Activated T-helper 2 cell treated with anti-CD3 and anti-CD28 coated beads, Interferon-gamma antibody, Interleukin-2, Interleukin-4, amounts not matched to agents 10 μg/mL and 5 μg/mL and 100 μg/mL, durations not matched to agents 14 hours and 24 hours and 36 hours (primary cell): Measurements from ENCODE around the gene MEMO1. TPM values are rescaled to one million over a fixed set of nuclear protein-coding genes. Genes with fewer than 3 reads are reported as not detected.

Experiments used
- DNase-seq: peaks from one replicate; pipeline ENCODE4 v3.0.0; 2021; ENCODE audit warnings: low spot score
- H3K27ac Mint-ChIP-seq: one replicate; pipeline ENCODE4 v1.8.0; 2021; ENCODE audit warnings: mixed read lengths
- H3K27me3 Mint-ChIP-seq: one replicate; pipeline ENCODE4 v1.8.0; 2021; ENCODE audit warnings: low read depth, mixed read lengths
- H3K36me3 Mint-ChIP-seq: one replicate; pipeline ENCODE4 v1.8.0; 2021; ENCODE audit warnings: low read depth, mixed read lengths
- H3K4me1 Mint-ChIP-seq: one replicate; pipeline ENCODE4 v1.8.0; 2021; ENCODE audit warnings: low read depth, mixed read lengths
- H3K4me3 Mint-ChIP-seq: one replicate; pipeline ENCODE4 v1.8.0; 2021; ENCODE audit warnings: low read depth, mild to moderate bottlenecking, moderate library complexity, mixed read lengths
- H3K9me3 Mint-ChIP-seq: one replicate; pipeline ENCODE4 v1.8.0; 2021; ENCODE audit warnings: mixed read lengths
- intact Hi-C: fragments of 100-400 bp; cut with micrococcal nuclease; formaldehyde crosslinking; loops from one replicate; pipeline ENCODE4 v1.15.1; 2023
- total RNA-seq: library from RNA; stranded (reverse); gene quantifications from 2 replicates; pipeline ENCODE4 v1.2.3, GENCODE V29; 2022

MEMO1 gene
- total RNA-seq, 1 donor from 2014 or later, result 63.7 TPM

DNA sequence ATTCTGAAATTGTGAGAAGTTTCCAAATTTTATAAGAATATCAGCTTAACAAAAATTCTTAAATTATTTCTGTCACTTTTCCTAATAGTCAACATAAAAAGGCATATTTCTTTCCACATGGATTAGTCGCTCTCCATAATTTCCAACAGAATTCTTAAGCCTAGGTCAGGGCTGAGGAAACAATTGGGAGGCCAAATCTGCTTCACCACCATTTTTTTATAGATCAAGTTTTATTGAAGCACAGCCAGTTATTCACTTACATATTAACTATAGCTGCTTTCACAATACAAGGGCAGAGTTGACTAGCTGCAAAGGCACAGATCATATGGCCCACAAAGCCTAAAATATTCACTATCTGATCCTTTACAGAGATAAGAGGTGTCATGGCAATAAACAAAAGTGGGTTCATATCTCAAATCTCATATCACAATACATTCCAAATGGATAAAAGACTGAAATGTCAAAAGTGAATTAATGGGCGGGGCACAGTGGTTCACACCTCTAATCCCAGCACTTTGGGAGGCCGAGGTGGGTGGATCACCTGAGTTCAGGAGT is 18.7 kb downstream of the MEMO1 start:
- peaks cover 19% of the 10 kb centered on the region for H3K36me3 Mint-ChIP-seq
- H3K4me3 Mint-ChIP-seq, result no peak overlapping the region
- H3K27ac Mint-ChIP-seq, result no peak overlapping the region
- H3K27me3 Mint-ChIP-seq, result no peaks in the 10 kb centered on the region
- DNase-seq, result no peak
- peaks cover 33% of the 10 kb centered on the region for H3K4me1 Mint-ChIP-seq
- intact Hi-C loops, result no loop called here
- no peaks in the 10 kb centered on the region for H3K9me3 Mint-ChIP-seq

DNA sequence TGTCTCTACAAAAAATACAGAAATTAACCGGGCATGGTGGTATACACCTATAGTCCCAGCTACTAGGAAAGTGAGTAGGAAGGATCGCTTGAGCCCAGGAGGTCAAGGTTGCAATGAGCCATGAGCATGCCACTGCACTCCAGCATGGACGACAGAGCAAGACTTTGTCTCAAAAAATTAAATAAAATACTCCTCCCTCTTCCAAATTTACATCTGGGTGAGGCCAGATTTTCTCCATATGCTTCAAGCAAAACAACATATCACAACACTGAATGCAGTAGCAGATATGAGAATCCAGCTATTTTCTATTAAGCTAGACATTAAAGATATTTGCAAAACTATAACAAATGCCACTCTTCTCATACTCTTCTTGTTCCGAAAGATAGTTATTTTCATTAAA is 20.9 kb downstream of the MEMO1 start:
- H3K36me3 Mint-ChIP-seq, result peaks cover 14% of the 10 kb centered on the region

DNA sequence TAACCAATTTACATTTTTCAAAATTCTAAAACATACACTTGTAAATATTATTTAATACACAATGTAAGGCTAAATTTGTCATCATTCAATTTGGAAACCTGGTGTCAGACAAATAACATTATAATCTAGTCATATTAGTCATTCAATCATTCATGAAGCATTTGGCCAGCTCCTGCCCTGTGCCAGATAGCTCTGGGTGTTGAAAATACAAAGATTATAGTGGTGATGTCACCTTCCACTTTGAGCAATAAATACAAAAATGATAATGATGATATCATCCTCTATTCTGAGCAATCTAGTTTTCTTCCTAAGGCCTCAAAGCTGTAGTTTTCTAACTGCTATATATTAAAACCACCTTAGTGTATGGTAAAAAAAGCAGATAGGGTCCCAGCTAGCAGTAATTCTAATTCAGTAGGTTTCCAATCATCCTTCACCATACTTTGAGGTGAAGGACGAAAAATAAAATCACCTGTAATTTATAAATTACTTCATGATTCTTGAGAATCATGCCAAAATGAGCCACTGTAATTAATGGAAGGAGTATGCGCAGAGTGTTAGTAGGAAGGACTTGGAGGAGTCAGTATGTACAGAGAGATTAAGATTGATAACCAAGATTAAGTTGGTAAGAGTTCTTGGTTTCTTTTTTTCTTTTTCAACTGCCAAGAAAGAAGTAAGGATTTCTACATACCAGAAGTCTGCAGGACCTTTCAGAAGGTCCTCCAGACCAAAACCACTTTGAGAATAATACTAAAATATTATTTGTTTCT is 23.2 kb downstream of the MEMO1 start:
- intact Hi-C loops, result no loop called here
- Mint-ChIP-seq H3K36me3 (peaks cover 20% of the 10 kb centered on the region), H3K4me1 (peaks cover 22% of the 10 kb centered on the region), H3K9me3 (no peaks in the 10 kb centered on the region), H3K27ac (no peak overlapping the region), H3K4me3 (no peak overlapping the region), H3K27me3 (no peaks in the 10 kb centered on the region)
- no peak for DNase-seq

More for the DNA sequence above, 20.9 kb downstream of the MEMO1 start:
- Mint-ChIP-seq H3K4me3 (no peak overlapping the region), H3K9me3 (no peaks in the 10 kb centered on the region), H3K27ac (no peak overlapping the region), H3K27me3 (no peaks in the 10 kb centered on the region), H3K4me1 (peaks cover 27% of the 10 kb centered on the region)
- no peak for DNase-seq
- intact Hi-C loops, result no loop called here

DNA sequence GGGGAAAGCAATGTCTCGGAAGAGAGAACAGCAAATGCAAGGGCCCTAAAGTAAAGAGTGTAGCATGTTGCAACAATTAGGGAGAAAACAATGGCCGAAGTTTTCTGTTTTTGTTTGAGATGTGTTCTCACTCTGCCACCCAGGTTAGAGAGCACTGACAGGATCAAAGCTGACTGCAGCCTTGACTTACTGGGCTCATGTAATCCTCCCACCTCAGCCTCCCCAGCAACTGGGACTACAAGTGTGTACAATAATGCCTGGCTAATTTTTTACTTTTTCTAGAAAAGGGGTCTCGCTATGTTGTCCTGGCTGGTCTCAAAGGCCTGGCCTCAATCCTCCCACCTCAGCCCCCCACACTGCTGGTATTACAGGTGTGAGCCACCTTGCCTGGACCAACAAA is 23.9 kb downstream of the MEMO1 start:
- H3K4me1 Mint-ChIP-seq, result peaks cover 19% of the 10 kb centered on the region

DNA sequence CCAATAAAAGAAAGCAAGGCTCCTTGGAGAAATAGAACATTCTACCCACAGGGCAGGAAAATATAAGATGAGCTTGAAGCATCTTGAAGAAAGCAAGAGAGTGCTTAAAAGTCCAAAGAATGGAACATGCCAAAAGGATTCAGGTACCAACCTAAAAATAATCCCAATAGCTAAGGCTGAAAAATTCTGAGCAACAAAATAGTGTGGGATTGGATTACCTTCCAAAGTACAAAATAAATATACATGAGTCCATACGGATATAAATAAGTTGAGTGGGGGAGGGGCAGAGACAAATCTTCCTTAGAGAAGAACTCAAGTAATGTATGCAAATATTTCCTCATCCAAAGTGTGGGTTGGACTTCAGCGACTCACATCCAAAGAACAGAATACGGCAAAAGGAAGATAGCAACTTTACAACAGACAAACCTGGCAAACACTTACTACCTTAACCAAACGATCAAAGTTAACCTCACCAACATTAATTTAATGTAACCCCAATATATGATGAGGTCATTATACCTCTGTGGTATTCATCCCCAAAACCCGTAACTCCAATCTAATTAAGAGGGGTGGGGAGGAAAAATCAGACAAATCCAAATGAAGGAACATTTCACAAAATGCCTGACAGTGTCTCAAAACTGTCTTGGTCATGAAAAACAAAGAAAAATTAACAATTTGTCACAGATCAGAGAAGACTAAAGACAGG is 26.9 kb downstream of the MEMO1 start:
- Mint-ChIP-seq H3K36me3 (peaks cover 14% of the 10 kb centered on the region), H3K27ac (no peak overlapping the region), H3K9me3 (peaks cover 2% of the 10 kb centered on the region), H3K4me1 (peaks cover 26% of the 10 kb centered on the region), H3K4me3 (no peak overlapping the region), H3K27me3 (no peaks in the 10 kb centered on the region)
- intact Hi-C loops, result no loop called here
- no peak for DNase-seq

More for the DNA sequence above, 23.9 kb downstream of the MEMO1 start:
- Mint-ChIP-seq H3K9me3 (no peaks in the 10 kb centered on the region), H3K4me3 (no peak overlapping the region), H3K27ac (peak overlapping the region; percentile 4), H3K27me3 (no peaks in the 10 kb centered on the region), H3K36me3 (peaks cover 17% of the 10 kb centered on the region)
- intact Hi-C loops, result no loop called here
- DNase-seq, result no peak

DNA sequence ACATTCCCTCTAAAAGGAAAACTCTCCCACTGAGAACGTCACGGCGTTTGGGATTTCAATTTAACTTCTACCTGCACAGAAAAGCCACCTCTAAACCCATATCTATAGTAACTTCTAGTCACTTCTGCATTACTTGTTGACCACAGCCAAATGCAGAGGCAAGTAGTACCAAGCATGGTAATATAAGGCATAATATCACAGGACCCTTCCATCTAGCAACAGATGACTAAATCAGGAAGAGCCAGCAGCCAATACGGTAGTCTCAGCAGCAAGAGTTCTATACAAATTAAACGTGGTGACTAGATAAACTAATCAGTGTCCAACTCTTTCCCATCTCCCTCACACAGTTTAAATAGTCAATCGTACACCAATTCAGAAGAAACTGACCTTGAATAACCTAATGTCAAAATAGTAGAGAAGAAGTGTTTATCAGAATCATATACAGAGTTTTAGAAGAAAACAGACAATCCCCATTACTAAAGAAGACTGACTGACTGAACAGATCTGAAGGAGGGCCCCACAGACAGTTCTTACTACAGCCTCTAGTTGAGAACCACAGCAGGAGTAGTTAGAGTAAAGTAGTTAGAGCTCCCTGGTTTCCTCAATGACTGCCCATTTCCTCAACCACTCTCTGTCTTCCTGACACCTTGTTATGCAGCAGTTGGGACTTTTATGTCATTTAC is 30.0 kb downstream of the MEMO1 start:
- Mint-ChIP-seq H3K27me3 (no peaks in the 10 kb centered on the region), H3K9me3 (peaks cover 4% of the 10 kb centered on the region), H3K4me3 (no peak overlapping the region), H3K27ac (peak overlapping the region; percentile 52), H3K4me1 (peaks cover 20% of the 10 kb centered on the region), H3K36me3 (peaks cover 19% of the 10 kb centered on the region)
- DNase-seq, result no peak
- intact Hi-C loops, result no loop called here

DNA sequence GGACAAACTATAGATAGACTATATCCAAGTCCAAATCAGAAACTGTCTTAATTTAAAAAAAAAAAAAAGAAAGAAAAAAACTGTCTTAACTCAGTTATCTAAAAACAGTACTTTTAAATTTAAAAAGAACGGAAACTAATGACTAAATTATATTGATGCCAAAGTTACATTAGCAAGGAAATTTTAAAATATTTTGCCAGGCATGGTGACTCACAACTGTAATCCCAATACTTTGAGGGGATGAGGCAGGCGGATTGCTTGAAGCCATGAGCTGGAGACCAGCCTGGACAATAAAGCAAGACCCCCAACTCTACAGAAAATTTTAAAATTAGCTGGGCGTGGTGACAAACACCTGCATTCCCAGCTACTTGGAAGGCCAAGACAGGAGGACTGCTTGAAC is 30.9 kb downstream of the MEMO1 start:
- H3K27ac Mint-ChIP-seq, result no peak overlapping the region
- DNase-seq, result no peak
- no peaks in the 10 kb centered on the region for H3K27me3 Mint-ChIP-seq
- peaks cover 20% of the 10 kb centered on the region for H3K4me1 Mint-ChIP-seq
- peaks cover 4% of the 10 kb centered on the region for H3K9me3 Mint-ChIP-seq
- H3K4me3 Mint-ChIP-seq, result no peak overlapping the region
- peaks cover 22% of the 10 kb centered on the region for H3K36me3 Mint-ChIP-seq
- intact Hi-C loops, result no loop called here

DNA sequence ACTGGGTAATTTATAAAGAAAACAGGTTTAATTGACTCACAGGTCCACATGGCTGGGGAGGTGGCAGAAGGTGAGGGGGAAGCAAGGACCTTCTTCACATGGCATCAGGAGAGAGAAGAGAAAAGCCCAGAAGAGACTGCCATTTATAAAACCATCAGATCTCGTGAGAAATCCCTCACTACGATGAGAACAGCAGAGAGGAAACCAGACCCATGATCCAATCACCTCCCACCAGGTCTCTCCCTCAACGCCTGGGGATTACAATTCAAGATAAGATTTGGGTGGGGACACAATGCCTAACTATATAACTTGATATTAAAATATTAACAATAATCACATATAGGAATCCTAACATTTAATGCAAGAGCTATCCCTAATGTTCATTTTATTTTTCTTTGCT is 31.8 kb downstream of the MEMO1 start:
- H3K4me3 Mint-ChIP-seq, result no peak overlapping the region
- no peaks in the 10 kb centered on the region for H3K27me3 Mint-ChIP-seq
- intact Hi-C loops, result no loop called here
- H3K36me3 Mint-ChIP-seq, result peaks cover 20% of the 10 kb centered on the region
- peaks cover 20% of the 10 kb centered on the region for H3K4me1 Mint-ChIP-seq
- H3K27ac Mint-ChIP-seq, result no peak overlapping the region
- DNase-seq, result no peak
- peaks cover 4% of the 10 kb centered on the region for H3K9me3 Mint-ChIP-seq

DNA sequence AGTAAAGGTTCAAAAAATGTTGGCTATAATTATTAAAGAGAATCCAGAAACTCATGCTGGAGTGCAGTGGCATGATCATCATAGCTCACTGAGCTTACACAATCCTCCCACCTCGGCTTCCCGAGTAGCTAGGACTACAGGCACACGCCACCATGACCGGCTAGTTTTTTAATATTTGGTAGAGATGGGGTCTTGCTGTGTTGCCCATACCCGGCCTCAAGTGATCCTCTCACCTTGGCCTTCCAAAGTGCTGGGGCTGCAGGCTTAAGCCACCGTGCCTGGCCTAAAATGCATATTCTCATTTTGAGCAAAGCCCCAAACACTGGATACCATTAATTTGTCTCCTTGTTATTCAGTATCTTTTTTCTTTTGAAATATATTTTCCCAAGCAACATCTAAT is 32.4 kb downstream of the MEMO1 start:
- no peak overlapping the region for H3K4me3 Mint-ChIP-seq
- H3K9me3 Mint-ChIP-seq, result peaks cover 4% of the 10 kb centered on the region
- peaks cover 16% of the 10 kb centered on the region for H3K36me3 Mint-ChIP-seq
- H3K4me1 Mint-ChIP-seq, result peaks cover 20% of the 10 kb centered on the region
- no peaks in the 10 kb centered on the region for H3K27me3 Mint-ChIP-seq
- intact Hi-C loops, result no loop called here
- no peak for DNase-seq
- no peak overlapping the region for H3K27ac Mint-ChIP-seq

DNA sequence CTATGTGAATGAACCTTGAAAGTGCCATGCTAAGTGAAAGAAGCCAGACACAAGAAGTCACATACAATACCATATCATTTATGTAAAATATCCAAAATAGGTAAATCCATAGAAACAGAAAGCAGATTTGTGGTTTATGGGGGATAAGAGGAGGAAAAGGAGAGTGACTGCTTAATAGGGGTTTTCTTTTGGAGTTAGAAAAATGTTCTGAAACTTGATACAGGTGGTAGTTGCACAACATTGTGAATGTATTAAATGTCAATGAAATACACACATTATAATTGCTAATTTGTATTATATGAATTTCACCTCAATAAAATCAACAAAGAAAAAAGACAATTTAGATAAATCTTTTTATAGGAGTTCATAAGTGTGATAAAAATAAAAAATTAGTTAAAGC is 37.1 kb downstream of the MEMO1 start:
- Mint-ChIP-seq H3K9me3 (no peaks in the 10 kb centered on the region), H3K27ac (no peak overlapping the region), H3K36me3 (peaks cover 12% of the 10 kb centered on the region), H3K4me3 (no peak overlapping the region), H3K27me3 (no peaks in the 10 kb centered on the region), H3K4me1 (peaks cover 9% of the 10 kb centered on the region)
- DNase-seq, result no peak
- intact Hi-C loops, result no loop called here

DNA sequence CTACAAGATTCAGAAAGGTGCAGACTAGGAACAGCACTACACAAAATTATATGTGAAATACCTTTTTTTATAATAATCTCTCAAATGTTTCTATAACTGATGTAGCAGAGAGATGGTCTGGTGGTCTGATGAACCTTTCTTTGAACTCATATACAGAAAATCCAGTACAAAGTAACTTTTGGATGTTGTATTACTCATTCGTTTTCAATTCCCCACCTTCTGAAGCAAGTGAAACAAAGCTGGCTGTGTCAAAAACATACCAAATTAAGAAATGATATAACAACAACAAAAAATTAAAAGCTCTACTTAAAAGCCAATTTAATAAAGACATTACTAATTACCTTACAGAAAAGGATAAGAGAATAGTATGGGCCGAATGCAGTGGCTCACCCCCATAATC is 38.7 kb downstream of the MEMO1 start:
- Mint-ChIP-seq H3K4me3 (no peak overlapping the region), H3K9me3 (no peaks in the 10 kb centered on the region), H3K27ac (no peak overlapping the region), H3K27me3 (no peaks in the 10 kb centered on the region), H3K36me3 (peaks cover 10% of the 10 kb centered on the region), H3K4me1 (peaks cover 11% of the 10 kb centered on the region)
- intact Hi-C loops, result no loop called here
- no peak for DNase-seq

DNA sequence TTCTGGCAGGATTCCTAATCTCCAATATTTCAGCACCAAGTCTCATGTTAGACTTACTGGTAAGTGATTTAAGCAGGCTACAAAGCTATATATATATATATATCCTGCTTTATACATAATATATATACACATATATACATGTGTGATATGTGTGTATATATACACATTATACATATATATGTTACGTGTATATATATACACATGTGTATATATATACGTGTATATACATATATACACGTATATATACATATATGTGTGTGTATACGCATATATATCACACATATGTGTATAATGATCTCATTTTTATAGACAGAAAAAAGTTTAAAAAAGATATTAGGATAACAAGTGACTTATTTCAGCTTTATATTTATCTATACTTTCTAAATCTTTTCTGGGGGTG is 41.6 kb downstream of the MEMO1 start:
- no peaks in the 10 kb centered on the region for H3K27me3 Mint-ChIP-seq
- peaks cover 4% of the 10 kb centered on the region for H3K36me3 Mint-ChIP-seq
- intact Hi-C loops, result no loop called here
- peaks cover 14% of the 10 kb centered on the region for H3K4me1 Mint-ChIP-seq
- H3K4me3 Mint-ChIP-seq, result no peak overlapping the region
- no peak for DNase-seq
- no peaks in the 10 kb centered on the region for H3K9me3 Mint-ChIP-seq
- H3K27ac Mint-ChIP-seq, result no peak overlapping the region

DNA sequence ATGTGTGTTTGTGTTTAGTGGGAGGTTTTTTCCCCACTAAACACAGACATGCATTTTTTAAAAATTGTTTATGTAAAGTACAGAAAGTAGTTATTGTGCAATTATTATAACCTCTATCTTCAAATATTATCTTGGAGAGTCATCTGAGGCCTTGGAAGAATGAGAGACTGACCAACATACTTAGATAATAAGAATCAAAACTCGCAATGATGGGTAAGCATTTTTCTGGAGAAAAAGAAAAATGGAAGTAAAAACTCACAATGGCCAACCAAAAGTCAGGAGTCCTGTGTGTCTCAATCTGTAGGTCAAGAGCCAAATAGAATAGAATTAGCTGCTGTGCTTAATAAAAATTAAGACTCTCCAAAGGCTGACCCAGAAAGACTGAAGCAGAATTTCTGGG is 43.0 kb downstream of the MEMO1 start:
- H3K4me1 Mint-ChIP-seq, result peaks cover 17% of the 10 kb centered on the region
- H3K9me3 Mint-ChIP-seq, result no peaks in the 10 kb centered on the region

More for the DNA sequence above, 43.0 kb downstream of the MEMO1 start:
- Mint-ChIP-seq H3K27ac (no peak overlapping the region), H3K27me3 (no peaks in the 10 kb centered on the region), H3K4me3 (no peak overlapping the region), H3K36me3 (peaks cover 7% of the 10 kb centered on the region)
- intact Hi-C loops, result no loop called here
- DNase-seq, result no peak
